GM12864 (cell line): Measurements from ENCODE around the gene PIGN.

Source experiments
- DNase-seq: peaks from one replicate; pipeline ENCODE4 v3.0.0-alpha.2; 2011; ENCODE audit warnings: low read depth
- H3K4me3 ChIP-seq: 2 replicates; pipeline ENCODE4 v1.5.1; 2011; ENCODE audit warnings: mild to moderate bottlenecking, low read depth, low read length, control low read depth
- CTCF ChIP-seq: IDR thresholded peaks from 2 replicates; pipeline ENCODE4 v1.5.1; 2011; ENCODE audit warnings: low read depth, mild to moderate bottlenecking, moderate library complexity, low read length, control low read depth, inconsistent platforms; ENCODE audit errors: missing control alignments

The PIGN gene

GRCh38 chr18:62140259-62140658 lies 46.6 kb downstream of the PIGN start:
- no peak for TF ChIP-seq CTCF
- no peak overlapping the region for H3K4me3 ChIP-seq
- DNase-seq: no peak

DNA sequence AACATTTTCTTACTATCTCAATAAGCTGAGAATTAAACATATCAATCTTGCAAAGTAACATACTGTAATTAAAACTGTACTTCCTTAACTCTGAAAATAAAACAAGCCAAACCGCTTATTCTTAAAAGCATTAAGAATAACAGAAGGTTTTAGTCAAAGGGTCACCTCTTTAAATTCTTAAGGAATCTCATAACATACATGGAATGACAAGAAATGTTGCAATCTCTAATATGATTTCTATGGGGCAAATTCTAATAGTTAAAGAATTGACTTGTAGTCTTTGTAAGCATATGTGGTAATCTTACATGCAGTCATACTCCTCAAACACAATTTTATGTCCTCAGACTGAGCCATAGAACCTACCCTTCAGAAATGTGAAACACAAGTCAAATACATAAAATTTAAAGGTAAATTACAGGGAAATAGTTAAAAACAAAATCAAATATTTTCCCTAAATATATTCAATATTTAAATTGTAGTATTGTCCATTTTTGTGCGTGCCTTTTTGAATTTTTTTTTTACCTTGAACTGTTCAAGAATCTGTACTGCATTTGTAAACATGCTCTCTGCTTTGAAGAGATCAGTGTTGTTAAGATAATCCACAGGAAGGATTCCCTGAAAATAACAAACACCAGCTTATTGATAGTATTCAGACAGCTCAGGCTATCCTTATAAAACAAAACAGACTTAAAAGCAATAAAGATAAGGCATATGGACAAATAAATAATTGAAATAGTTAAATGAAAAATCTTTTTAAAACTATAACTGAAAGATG lies 48.2 kb downstream of the PIGN start:
- no peak for TF ChIP-seq CTCF
- DNase-seq: no peak
- no peak overlapping the region for H3K4me3 ChIP-seq

- TF ChIP-seq CTCF: peak; percentile 70
- peak; percentile 25 for DNase-seq
- H3K4me3 ChIP-seq: no peak overlapping the region
These were observed 55.5 kb downstream of the PIGN start for GRCh38 chr18:62131301-62131909.

DNA sequence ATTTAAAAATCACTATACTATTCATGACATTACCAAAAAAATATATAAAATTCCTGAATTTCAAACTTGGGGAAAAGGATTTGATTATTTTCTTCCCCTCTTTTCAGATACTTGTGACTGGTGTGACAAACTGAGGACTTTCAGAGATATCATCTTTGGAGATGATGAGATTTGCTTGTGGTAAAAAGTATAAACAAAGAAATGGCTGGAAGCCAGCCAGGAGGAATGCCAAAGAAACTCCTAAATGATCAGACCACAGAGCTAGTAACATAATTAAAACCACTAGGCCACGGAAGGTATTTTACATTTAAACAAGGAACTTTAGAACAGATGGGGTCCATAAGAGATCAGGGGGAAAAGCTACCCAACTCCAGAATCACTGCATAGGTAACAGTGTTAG lies 58.7 kb downstream of the PIGN start:
- no peak overlapping the region for H3K4me3 ChIP-seq
- no peak for DNase-seq
- TF ChIP-seq CTCF: no peak

DNA sequence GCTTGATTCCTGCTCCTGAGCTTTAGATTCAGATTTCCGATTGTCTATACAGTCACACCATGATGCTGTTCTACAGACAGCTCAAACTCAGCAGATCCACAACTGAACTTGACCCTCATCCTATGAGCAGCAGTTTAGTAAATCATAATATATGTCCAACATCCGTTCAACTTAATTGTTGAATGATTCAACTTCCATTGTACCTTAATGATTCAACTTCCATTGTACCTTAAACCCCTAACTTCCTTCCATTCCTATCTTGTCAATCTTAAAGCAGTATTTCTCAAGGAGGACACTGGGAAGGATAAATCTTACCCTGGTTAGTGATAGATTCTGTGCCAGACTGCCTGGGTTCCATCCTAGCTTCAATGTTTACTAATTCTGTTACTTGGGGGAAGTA lies 60.1 kb downstream of the PIGN start:
- DNase-seq: no peak
- TF ChIP-seq CTCF: no peak
- no peak overlapping the region for H3K4me3 ChIP-seq

GRCh38 chr18:62125702-62126101 lies 61.2 kb downstream of the PIGN start:
- no peak for TF ChIP-seq CTCF
- H3K4me3 ChIP-seq: no peak overlapping the region
- no peak for DNase-seq

- TF ChIP-seq CTCF: no peak
- no peak for DNase-seq
- no peak overlapping the region for H3K4me3 ChIP-seq
These were observed 64.5 kb downstream of the PIGN start for GRCh38 chr18:62122330-62122729.
